IMR-90 (cell line): Measurements from ENCODE around the gene DYRK1B. TPM values are rescaled to one million over a fixed set of nuclear protein-coding genes. Genes with fewer than 3 reads are reported as not detected.

ENCODE experiments used
- ATAC-seq: fragments of 200-7000 bp; cut with Tn5 transposase; 2 replicates; pipeline ENCODE4 v1.9.1; 2020; ENCODE audit warnings: low read depth, mild to moderate bottlenecking, moderate library complexity
- BruUV-seq: library from RNA; stranded (reverse); fragments of 400-500 nt; replicated peaks from 2 replicates; lab custom pipeline; 2021; lab: Mats Ljungman, UMichigan
- CTCF ChIA-PET: fragments of 300-600 bp; formaldehyde crosslinking; extraction: SDS; loops from one replicate; lab custom pipeline; 2021; ENCODE audit warnings: antibody characterized with exemption; lab: Yijun Ruan, JAX
- POLR2A ChIA-PET: fragments of 300-600 bp; sonication (Branson Sonifier 250); formaldehyde crosslinking; loops from one replicate; lab custom pipeline; 2022; ENCODE audit warnings: antibody characterized with exemption; ENCODE audit not compliant: unreplicated experiment; lab: Charles Lee
- DNase-seq: peaks from one replicate; pipeline ENCODE4 v3.0.0; 2013
- H2AFZ ChIP-seq: replicated peaks from 2 replicates; pipeline ENCODE3; 2013; ENCODE audit warnings: low read length, mild to moderate bottlenecking; ENCODE audit not compliant: poor library complexity
- H2AK5ac ChIP-seq: 2 replicates; pipeline ENCODE4 v1.6.1; 2013; ENCODE audit warnings: low read depth, low read length, inconsistent platforms
- H2AK9ac ChIP-seq: replicated peaks from 2 replicates; pipeline ENCODE3; 2013; ENCODE audit warnings: mild to moderate bottlenecking, low read depth, low read length, moderate library complexity; ENCODE audit not compliant: poor library complexity
- H2BK120ac ChIP-seq: 2 replicates; pipeline ENCODE4 v1.6.1; 2013; ENCODE audit warnings: low read depth, low read length, inconsistent platforms
- H2BK15ac ChIP-seq: 3 replicates; pipeline ENCODE4 v1.6.1; 2013; ENCODE audit warnings: low read depth, low read length, inconsistent platforms
- H2BK20ac ChIP-seq: 2 replicates; pipeline ENCODE4 v1.6.1; 2013; ENCODE audit warnings: low read depth, mild to moderate bottlenecking, inconsistent platforms, low read length, moderate library complexity
- H2BK5ac ChIP-seq: 2 replicates; pipeline ENCODE4 v1.6.1; 2013; ENCODE audit warnings: mild to moderate bottlenecking, low read depth, low read length, inconsistent platforms; ENCODE audit not compliant: poor library complexity, severe bottlenecking
- H3K14ac ChIP-seq: replicated peaks from 2 replicates; pipeline ENCODE4 v1.6.1; 2013; ENCODE audit warnings: low read depth, low read length, inconsistent platforms
- H3K18ac ChIP-seq: 2 replicates; pipeline ENCODE4 v1.6.1; 2013; ENCODE audit warnings: low read depth, low read length, control low read depth
- H3K23ac ChIP-seq: 2 replicates; pipeline ENCODE4 v1.6.1; 2013; ENCODE audit warnings: low read depth, low read length, inconsistent platforms
- H3K27ac ChIP-seq: 2 replicates; pipeline ENCODE4 v1.5.1; 2013; ENCODE audit warnings: mild to moderate bottlenecking, control low read depth, low read length; ENCODE audit not compliant: insufficient read depth
- H3K27me3 ChIP-seq: 2 replicates; pipeline ENCODE4 v1.6.1; 2013; ENCODE audit warnings: low read length; ENCODE audit not compliant: control insufficient read depth, insufficient read depth
- H3K36me3 ChIP-seq: 2 replicates; pipeline ENCODE4 v1.6.1; 2013; ENCODE audit warnings: low read length, mixed read lengths; ENCODE audit not compliant: control insufficient read depth, insufficient read depth
- H3K4ac ChIP-seq: 2 replicates; pipeline ENCODE4 v1.6.1; 2013; ENCODE audit warnings: low read depth, low read length, inconsistent platforms
- H3K4me1 ChIP-seq: 2 replicates; pipeline ENCODE4 v1.6.1; 2013; ENCODE audit warnings: low read length, mixed read lengths; ENCODE audit not compliant: control insufficient read depth, insufficient read depth
- H3K4me2 ChIP-seq: 2 replicates; pipeline ENCODE4 v1.6.1; 2013; ENCODE audit warnings: low read depth, mild to moderate bottlenecking, control low read depth, low read length, moderate library complexity
- H3K4me3 ChIP-seq: 2 replicates; pipeline ENCODE4 v1.5.1; 2013; ENCODE audit warnings: low read depth, mild to moderate bottlenecking, control low read depth, low read length, moderate library complexity; ENCODE audit not compliant: insufficient read depth
- H3K56ac ChIP-seq: 2 replicates; pipeline ENCODE4 v1.6.1; 2013; ENCODE audit warnings: low read length, inconsistent platforms; ENCODE audit not compliant: insufficient read depth; ENCODE audit errors: extremely low read depth
- H3K79me1 ChIP-seq, 2 experiments: 2 replicates each; pipeline ENCODE4 v1.6.1; 2013; ENCODE audit warnings: low read length in 2 of 2, inconsistent platforms in 1 of 2, low read depth in 1 of 2
- H3K9ac ChIP-seq: 2 replicates; pipeline ENCODE4 v1.6.1; 2013; ENCODE audit warnings: low read depth, low read length, control low read depth
- H3K9me1 ChIP-seq: 2 replicates; pipeline ENCODE4 v1.6.1; 2013; ENCODE audit warnings: low read length, inconsistent platforms; ENCODE audit not compliant: insufficient read depth
- H3K9me3 ChIP-seq: 2 replicates; pipeline ENCODE4 v1.6.1; 2013; ENCODE audit warnings: low read length; ENCODE audit not compliant: control insufficient read depth, insufficient read depth
- H4K20me1 ChIP-seq: 2 replicates; pipeline ENCODE4 v1.6.1; 2013; ENCODE audit warnings: low read length, inconsistent platforms; ENCODE audit not compliant: insufficient read depth
- H4K5ac ChIP-seq: 2 replicates; pipeline ENCODE4 v1.6.1; 2013; ENCODE audit warnings: mild to moderate bottlenecking, low read depth, low read length, control low read depth
- H4K8ac ChIP-seq, 2 experiments: 2 replicates each; pipeline ENCODE4 v1.6.1; 2013; ENCODE audit warnings: low read depth in 2 of 2, low read length in 2 of 2, control low read depth in 1 of 2, inconsistent platforms in 1 of 2
- H4K91ac ChIP-seq: 2 replicates; pipeline ENCODE4 v1.6.1; 2013; ENCODE audit warnings: low read depth, low read length, inconsistent platforms; ENCODE audit not compliant: insufficient read depth
- BHLHE40 ChIP-seq: fragments of 150-350 bp; IDR thresholded peaks from 2 replicates; pipeline ENCODE4 v1.6.1; 2016; ENCODE audit warnings: mild to moderate bottlenecking, low read depth, low read length
- CEBPB ChIP-seq: IDR thresholded peaks from 2 replicates; pipeline ENCODE4 v1.6.1; 2012; ENCODE audit warnings: low read depth, low read length, improper control_type of control experiment
- CHD1 ChIP-seq: IDR thresholded peaks from 2 replicates; pipeline ENCODE4 v1.6.1; 2012; ENCODE audit warnings: low read depth, low read length, improper control_type of control experiment
- CTCF ChIP-seq: conservative IDR thresholded peaks from 2 replicates; pipeline ENCODE4 v1.5.1; 2012; ENCODE audit warnings: mild to moderate bottlenecking, low read depth, low read length, improper control_type of control experiment
- FOS ChIP-seq: fragments of 150-350 bp; IDR thresholded peaks from 2 replicates; pipeline ENCODE4 v1.6.1; 2016; ENCODE audit warnings: low read depth, low read length
- MAFK ChIP-seq: IDR thresholded peaks from 2 replicates; pipeline ENCODE4 v1.6.1; 2012; ENCODE audit warnings: low read depth, low read length, improper control_type of control experiment
- MAZ ChIP-seq: IDR thresholded peaks from 2 replicates; pipeline ENCODE4 v1.6.1; 2012; ENCODE audit warnings: low read depth, mild to moderate bottlenecking, low read length, improper control_type of control experiment, moderate library complexity, borderline replicate concordance
- MXI1 ChIP-seq: IDR thresholded peaks from 2 replicates; pipeline ENCODE4 v1.6.1; 2012; ENCODE audit warnings: low read depth, mild to moderate bottlenecking, low read length, moderate library complexity, borderline replicate concordance
- NFE2L2 ChIP-seq: fragments of 150-350 bp; IDR thresholded peaks from 2 replicates; pipeline ENCODE4 v1.6.1; 2016; ENCODE audit warnings: low read depth, mild to moderate bottlenecking, low read length
- POLR2A ChIP-seq: IDR thresholded peaks from 2 replicates; pipeline ENCODE4 v1.6.1; 2012; ENCODE audit warnings: mild to moderate bottlenecking, low read depth, low read length
- RAD21 ChIP-seq: IDR thresholded peaks from 2 replicates; pipeline ENCODE4 v1.6.1; 2012; ENCODE audit warnings: low read length, improper control_type of control experiment
- RCOR1 ChIP-seq: IDR thresholded peaks from 2 replicates; pipeline ENCODE4 v1.6.1; 2012; ENCODE audit warnings: mild to moderate bottlenecking, low read length, improper control_type of control experiment; ENCODE audit not compliant: insufficient replicate concordance
- RFX5 ChIP-seq: IDR thresholded peaks from 2 replicates; pipeline ENCODE4 v1.8.0; 2012; ENCODE audit warnings: low read depth, mild to moderate bottlenecking, low read length, moderate library complexity
- SMC3 ChIP-seq: fragments of 150-350 bp; IDR thresholded peaks from 2 replicates; pipeline ENCODE4 v1.6.1; 2016; ENCODE audit warnings: low read depth, mild to moderate bottlenecking, antibody characterized with exemption, low read length, moderate library complexity
- USF2 ChIP-seq: fragments of 150-350 bp; IDR thresholded peaks from 2 replicates; pipeline ENCODE4 v1.6.1; 2017; ENCODE audit warnings: mild to moderate bottlenecking, antibody characterized with exemption, low read length, low read depth
- WGBS, 2 experiments: methylation state at CpG; one replicate each; pipeline versions ENCODE4 v1.1.5 to v1.1.7; 2013; ENCODE audit warnings: missing lambda C conversion rate in 2 of 2; ENCODE audit not compliant: insufficient read length in 1 of 2; ENCODE audit errors: extremely low coverage in 2 of 2; 5-methylcytosine and 5-hydroxymethylcytosine counted together
- dilution Hi-C: fragments of 300-500 bp; cut with HindIII; formaldehyde crosslinking; loops from one replicate; pipeline ENCODE4 v1.14.3; 2018; ENCODE audit warnings: low sequenced_read_pairs; ENCODE audit not compliant: unreplicated experiment
- in situ Hi-C: fragments of 300-500 bp; cut with MboI; formaldehyde crosslinking; loops from 3 replicates; pipeline ENCODE4 v1.14.3; 2019; ENCODE audit warnings: low sequenced_read_pairs, inconsistent platforms, mixed read lengths
- intact Hi-C: fragments of 100-400 bp; cut with micrococcal nuclease; formaldehyde crosslinking; loops from 2 replicates; pipeline ENCODE4 v1.10.0; 2022
- polyA plus RNA-seq, 3 experiments: library from polyadenylated mRNA; depleted of rRNA; stranded (reverse); fragments of >200 nt; gene quantifications; 2 replicates each; pipeline ENCODE4 v1.2.3, GENCODE V29; 2012; ENCODE audit warnings: low replicate concordance in 1 of 3
- total RNA-seq: library from RNA; depleted of rRNA; stranded (reverse); fragments of >200 nt; gene quantifications from 2 replicates; pipeline ENCODE4 v1.2.3, GENCODE V29; 2012
- TF ChIP-seq, protein P1 (sequence below): fragments of 150-350 bp; IDR thresholded peaks from 2 replicates; pipeline ENCODE4 v1.6.1; 2016; ENCODE audit warnings: low read depth, mild to moderate bottlenecking, low read length, moderate library complexity, borderline replicate concordance

Gene DYRK1B
- total and polyA plus RNA-seq, 2 of the 4 experiments (the other 2 are of a cell fraction) = 2.7 to 11.4 TPM

GRCh38 chr19:39867133-39867532 is 33.2 kb upstream of the DYRK1B start:
- TF ChIP-seq NFE2L2 = no peak
- no peak for TF ChIP-seq SMC3
- TF ChIP-seq, protein P1, sequence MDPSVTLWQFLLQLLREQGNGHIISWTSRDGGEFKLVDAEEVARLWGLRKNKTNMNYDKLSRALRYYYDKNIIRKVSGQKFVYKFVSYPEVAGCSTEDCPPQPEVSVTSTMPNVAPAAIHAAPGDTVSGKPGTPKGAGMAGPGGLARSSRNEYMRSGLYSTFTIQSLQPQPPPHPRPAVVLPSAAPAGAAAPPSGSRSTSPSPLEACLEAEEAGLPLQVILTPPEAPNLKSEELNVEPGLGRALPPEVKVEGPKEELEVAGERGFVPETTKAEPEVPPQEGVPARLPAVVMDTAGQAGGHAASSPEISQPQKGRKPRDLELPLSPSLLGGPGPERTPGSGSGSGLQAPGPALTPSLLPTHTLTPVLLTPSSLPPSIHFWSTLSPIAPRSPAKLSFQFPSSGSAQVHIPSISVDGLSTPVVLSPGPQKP = no peak
- no peak for TF ChIP-seq MAFK
- no peak for TF ChIP-seq CEBPB
- TF ChIP-seq CHD1 = no peak
- TF ChIP-seq MAZ = no peak
- no peak for TF ChIP-seq POLR2A
- no peak for TF ChIP-seq CTCF
- no peak for TF ChIP-seq BHLHE40
- no peak for TF ChIP-seq RFX5
- no peak for TF ChIP-seq FOS
- no peak for TF ChIP-seq RAD21
- TF ChIP-seq USF2 = no peak
- TF ChIP-seq RCOR1 = no peak
- TF ChIP-seq MXI1 = no peak
- Histone ChIP-seq H4K20me1 (no peaks in the 10 kb centered on the region), H2AFZ (no peak overlapping the region), H2AK5ac (no peak overlapping the region), H3K14ac (no peak overlapping the region), H4K8ac (no peak overlapping the region), H3K9me3 (no peaks in the 10 kb centered on the region), H4K91ac (no peak overlapping the region), H3K9me1 (no peaks in the 10 kb centered on the region), H3K4me1 (no peaks in the 10 kb centered on the region), H3K27me3 (no peaks in the 10 kb centered on the region), H3K9ac (no peak overlapping the region), H3K36me3 (no peaks in the 10 kb centered on the region), H2BK20ac (no peak overlapping the region), H2BK15ac (no peak overlapping the region), H3K4ac (no peak overlapping the region), H3K23ac (no peak overlapping the region), H3K4me2 (no peak overlapping the region), H2BK5ac (no peak overlapping the region), H3K79me1 (no peaks in the 10 kb centered on the region), H2AK9ac (no peak overlapping the region), H3K4me3 (no peak overlapping the region), H3K27ac (no peak overlapping the region), H2BK120ac (no peak overlapping the region), H3K18ac (no peak overlapping the region), H3K56ac (no peak overlapping the region), H4K5ac (no peak overlapping the region)
- intact Hi-C loops (no loop called here), dilution Hi-C loops (no loop called here), in situ Hi-C loops (no loop called here)
- BruUV-seq = no TSS peak
- ChIA-PET POLR2A (no interaction called here), CTCF (no interaction called here)
- WGBS, 2 experiments = no CpG with 5 or more reads among the region's 2 CpGs
- DNase-seq = no peak
- ATAC-seq = no peak
